Measurements from ENCODE around the gene HBG2. TPM values are rescaled to one million over a fixed set of nuclear protein-coding genes. Genes with fewer than 3 reads are reported as not detected.

HBG2 gene
- total and polyA plus RNA-seq, 9 of the 15 experiments (the other 6 are each of a cell fraction or from before 2014, with no cell fraction given): 1,626 to 58,619 (median 10,515) TPM

DNA sequence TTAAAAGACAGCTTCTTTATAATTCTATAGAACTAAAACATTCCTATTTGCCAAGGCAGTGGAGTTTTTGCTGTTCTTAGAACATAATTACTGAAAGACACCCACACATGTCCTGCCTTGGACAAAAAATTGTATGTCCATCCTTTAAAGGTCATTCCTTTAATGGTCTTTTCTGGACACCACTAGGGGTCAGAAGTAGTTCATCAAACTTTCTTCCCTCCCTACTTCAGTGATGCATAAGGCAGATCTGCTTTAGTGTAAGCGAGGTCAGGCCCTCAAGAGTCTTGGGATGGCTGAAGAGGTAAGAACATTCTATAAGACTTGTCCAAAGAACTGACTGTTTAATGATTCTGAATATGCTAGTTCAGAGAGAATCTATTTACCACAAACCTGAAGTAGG is 49.8 kb downstream of the HBG2 start (continued):
- TF ChIP-seq REST (IDR thresholded peaks at IDR 0.05; ENCODE audit: borderline replicate concordance) (peak; percentile 97), REST (CRISPR knock-in tag; IDR thresholded peaks at IDR 0.05; ENCODE audit: low read depth) (no peak), ARID2 (IDR thresholded peaks at IDR 0.05) (peak; percentile 94), CXXC5 (CRISPR knock-in tag; IDR thresholded peaks at IDR 0.05) (0 out of 2 replicates have a peak, but pooled peaks have one; percentile 26), ZBTB12 (CRISPR knock-in tag; IDR thresholded peaks at IDR 0.05) (no peak), NFE2L1 (tag; IDR thresholded peaks at IDR 0.05; ENCODE audit: borderline replicate concordance, low read depth) (no peak), ZNF23 (CRISPR knock-in tag; IDR thresholded peaks at IDR 0.05) (no peak), ZBTB1 (CRISPR knock-in tag; IDR thresholded peaks at IDR 0.05; ENCODE audit: borderline replicate concordance, low read depth) (no peak), ZNF589 (CRISPR knock-in tag; IDR thresholded peaks at IDR 0.05; ENCODE audit: low read depth) (no peak), EP300 (IDR thresholded peaks at IDR 0.05; ENCODE audit: low read length) (peak; percentile 27; the same call in 1 of the 2 replicates), GATA2 (CRISPR knock-in tag; IDR thresholded peaks at IDR 0.05) (peak; percentile 62; the same call in 1 of the 2 replicates), NCOA6 (IDR thresholded peaks at IDR 0.05) (0 out of 2 replicates have a peak, but pooled peaks have one; percentile 26), NCOR1 (IDR thresholded peaks at IDR 0.05) (peak; percentile 35; the same call in 1 of the 2 replicates), NR3C1 (CRISPR knock-in tag; IDR thresholded peaks at IDR 0.05) (no peak)
- TF ChIP-seq, protein P1, sequence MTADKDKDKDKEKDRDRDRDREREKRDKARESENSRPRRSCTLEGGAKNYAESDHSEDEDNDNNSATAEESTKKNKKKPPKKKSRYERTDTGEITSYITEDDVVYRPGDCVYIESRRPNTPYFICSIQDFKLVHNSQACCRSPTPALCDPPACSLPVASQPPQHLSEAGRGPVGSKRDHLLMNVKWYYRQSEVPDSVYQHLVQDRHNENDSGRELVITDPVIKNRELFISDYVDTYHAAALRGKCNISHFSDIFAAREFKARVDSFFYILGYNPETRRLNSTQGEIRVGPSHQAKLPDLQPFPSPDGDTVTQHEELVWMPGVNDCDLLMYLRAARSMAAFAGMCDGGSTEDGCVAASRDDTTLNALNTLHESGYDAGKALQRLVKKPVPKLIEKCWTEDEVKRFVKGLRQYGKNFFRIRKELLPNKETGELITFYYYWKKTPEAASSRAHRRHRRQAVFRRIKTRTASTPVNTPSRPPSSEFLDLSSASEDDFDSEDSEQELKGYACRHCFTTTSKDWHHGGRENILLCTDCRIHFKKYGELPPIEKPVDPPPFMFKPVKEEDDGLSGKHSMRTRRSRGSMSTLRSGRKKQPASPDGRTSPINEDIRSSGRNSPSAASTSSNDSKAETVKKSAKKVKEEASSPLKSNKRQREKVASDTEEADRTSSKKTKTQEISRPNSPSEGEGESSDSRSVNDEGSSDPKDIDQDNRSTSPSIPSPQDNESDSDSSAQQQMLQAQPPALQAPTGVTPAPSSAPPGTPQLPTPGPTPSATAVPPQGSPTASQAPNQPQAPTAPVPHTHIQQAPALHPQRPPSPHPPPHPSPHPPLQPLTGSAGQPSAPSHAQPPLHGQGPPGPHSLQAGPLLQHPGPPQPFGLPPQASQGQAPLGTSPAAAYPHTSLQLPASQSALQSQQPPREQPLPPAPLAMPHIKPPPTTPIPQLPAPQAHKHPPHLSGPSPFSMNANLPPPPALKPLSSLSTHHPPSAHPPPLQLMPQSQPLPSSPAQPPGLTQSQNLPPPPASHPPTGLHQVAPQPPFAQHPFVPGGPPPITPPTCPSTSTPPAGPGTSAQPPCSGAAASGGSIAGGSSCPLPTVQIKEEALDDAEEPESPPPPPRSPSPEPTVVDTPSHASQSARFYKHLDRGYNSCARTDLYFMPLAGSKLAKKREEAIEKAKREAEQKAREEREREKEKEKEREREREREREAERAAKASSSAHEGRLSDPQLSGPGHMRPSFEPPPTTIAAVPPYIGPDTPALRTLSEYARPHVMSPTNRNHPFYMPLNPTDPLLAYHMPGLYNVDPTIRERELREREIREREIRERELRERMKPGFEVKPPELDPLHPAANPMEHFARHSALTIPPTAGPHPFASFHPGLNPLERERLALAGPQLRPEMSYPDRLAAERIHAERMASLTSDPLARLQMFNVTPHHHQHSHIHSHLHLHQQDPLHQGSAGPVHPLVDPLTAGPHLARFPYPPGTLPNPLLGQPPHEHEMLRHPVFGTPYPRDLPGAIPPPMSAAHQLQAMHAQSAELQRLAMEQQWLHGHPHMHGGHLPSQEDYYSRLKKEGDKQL (CRISPR knock-in tag; IDR thresholded peaks at IDR 0.05; ENCODE audit: borderline replicate concordance): no peak
